Thyroid gland (tissue), 4 donors: ENCODE results near the gene SUSD3. TPM values are rescaled to one million over a fixed set of nuclear protein-coding genes. Genes with fewer than 3 reads are reported as not detected.
A peak's percentile ranks its signal among the peaks of the same experiment; 100 is the strongest.

Experiments used
- DNase-seq, 2 donors: peaks; one replicate each; pipeline ENCODE4 v3.0.0-alpha.2; 2019
- H3K27ac ChIP-seq, 3 donors: fragments of 200-600 bp; sonication (generic); 1 replicate in 2 of 3; 2 replicates in 1 of 3; pipeline ENCODE4 v1.5.1; 2016 to 2019; ENCODE audit warnings: mild to moderate bottlenecking in 1 of 3, moderate library complexity in 1 of 3
- H3K27me3 ChIP-seq: fragments of 200-600 bp; sonication (generic); one replicate; pipeline ENCODE4 v1.5.1; 2019
- H3K36me3 ChIP-seq, 2 donors: fragments of 200-600 bp; sonication (generic); one replicate each; pipeline ENCODE4 v1.5.1; 2016 to 2019
- H3K4me1 ChIP-seq, 2 donors: fragments of 200-600 bp; sonication (generic); one replicate each; pipeline ENCODE4 v1.5.1; 2017 to 2019
- H3K4me3 ChIP-seq, 3 donors: fragments of 200-600 bp; sonication (generic); replicated peaks in 1 of 3; 1 replicate in 2 of 3; 2 replicates in 1 of 3; pipeline ENCODE4 v1.5.1; 2016; ENCODE audit warnings: mild to moderate bottlenecking in 1 of 3
- H3K9me3 ChIP-seq: fragments of 200-600 bp; sonication (generic); one replicate; pipeline ENCODE4 v1.5.1; 2017
- POLR2A ChIP-seq, 2 donors: fragments of 450-650 bp; IDR thresholded peaks; one replicate each; pipeline ENCODE4 v1.6.1; 2017; ENCODE audit warnings: antibody characterized with exemption in 2 of 2, mild to moderate bottlenecking in 2 of 2, moderate library complexity in 1 of 2
- WGBS, 2 donors: methylation state at CpG; one replicate each; pipeline ENCODE4 v1.1.5; 2017; 5-methylcytosine and 5-hydroxymethylcytosine counted together
- intact Hi-C: fragments of 100-400 bp; cut with DNase I; formaldehyde crosslinking; loops from one replicate; pipeline ENCODE4 v1.15.1; 2023
- total RNA-seq, 4 donors: library from RNA; depleted of rRNA; stranded (reverse); fragments of >200 nt; gene quantifications; one replicate each; pipeline ENCODE4 v1.2.3, GENCODE V29; 2016
- TF ChIP-seq, protein P1 (sequence below), 6 experiments: fragments of 200-600 bp in 3 of 6; fragments of 450-650 bp in 3 of 6; sonication (generic) in 3 of 6; IDR thresholded peaks; one replicate each; pipeline ENCODE4 v1.5.1; 2016 to 2019; ENCODE audit warnings: antibody characterized with exemption in 6 of 6, mild to moderate bottlenecking in 2 of 6, inconsistent platforms in 1 of 6, moderate library complexity in 1 of 6

The SUSD3 gene
- total RNA-seq, 4 donors from 2014 or later = 3.6 to 12.6 (median 5.5) TPM

DNA sequence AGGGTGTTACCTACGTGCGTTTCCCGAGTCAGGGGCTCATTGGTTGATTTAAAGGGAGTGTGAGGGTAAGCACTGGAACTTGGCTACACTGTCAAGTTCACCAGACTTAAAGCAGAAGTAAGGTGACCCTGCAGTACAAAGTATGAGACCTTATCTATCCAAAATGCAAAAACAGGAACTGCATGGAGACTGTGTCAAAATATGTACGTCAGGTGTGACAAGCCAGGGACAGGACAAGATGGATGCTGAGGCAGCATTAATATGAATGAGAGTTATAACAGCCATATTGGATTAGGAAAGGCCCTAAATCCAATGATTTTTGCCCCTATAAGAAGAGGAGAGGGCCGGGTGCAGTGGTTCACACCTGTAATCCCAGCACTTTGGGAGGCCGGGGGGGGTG lies 15.4 kb upstream of the SUSD3 start:
- H3K9me3 ChIP-seq = no peaks in the 10 kb centered on the region
- no peak for TF ChIP-seq POLR2A (IDR thresholded peaks at IDR 0.05)
- TF ChIP-seq, protein P1, sequence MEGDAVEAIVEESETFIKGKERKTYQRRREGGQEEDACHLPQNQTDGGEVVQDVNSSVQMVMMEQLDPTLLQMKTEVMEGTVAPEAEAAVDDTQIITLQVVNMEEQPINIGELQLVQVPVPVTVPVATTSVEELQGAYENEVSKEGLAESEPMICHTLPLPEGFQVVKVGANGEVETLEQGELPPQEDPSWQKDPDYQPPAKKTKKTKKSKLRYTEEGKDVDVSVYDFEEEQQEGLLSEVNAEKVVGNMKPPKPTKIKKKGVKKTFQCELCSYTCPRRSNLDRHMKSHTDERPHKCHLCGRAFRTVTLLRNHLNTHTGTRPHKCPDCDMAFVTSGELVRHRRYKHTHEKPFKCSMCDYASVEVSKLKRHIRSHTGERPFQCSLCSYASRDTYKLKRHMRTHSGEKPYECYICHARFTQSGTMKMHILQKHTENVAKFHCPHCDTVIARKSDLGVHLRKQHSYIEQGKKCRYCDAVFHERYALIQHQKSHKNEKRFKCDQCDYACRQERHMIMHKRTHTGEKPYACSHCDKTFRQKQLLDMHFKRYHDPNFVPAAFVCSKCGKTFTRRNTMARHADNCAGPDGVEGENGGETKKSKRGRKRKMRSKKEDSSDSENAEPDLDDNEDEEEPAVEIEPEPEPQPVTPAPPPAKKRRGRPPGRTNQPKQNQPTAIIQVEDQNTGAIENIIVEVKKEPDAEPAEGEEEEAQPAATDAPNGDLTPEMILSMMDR (IDR thresholded peaks at IDR 0.05) = no peak
- no peaks in the 10 kb centered on the region for H3K27me3 ChIP-seq
- H3K27ac ChIP-seq = no peak overlapping the region
- 93 to 95% methylated on average over 6 of the region's 6 CpGs for WGBS, 2 donors
- H3K4me3 ChIP-seq = no peak overlapping the region
- H3K4me1 ChIP-seq = no peaks in the 10 kb centered on the region
- DNase-seq = no peak
- intact Hi-C loops = no loop called here
- no peaks in the 10 kb centered on the region for H3K36me3 ChIP-seq

DNA sequence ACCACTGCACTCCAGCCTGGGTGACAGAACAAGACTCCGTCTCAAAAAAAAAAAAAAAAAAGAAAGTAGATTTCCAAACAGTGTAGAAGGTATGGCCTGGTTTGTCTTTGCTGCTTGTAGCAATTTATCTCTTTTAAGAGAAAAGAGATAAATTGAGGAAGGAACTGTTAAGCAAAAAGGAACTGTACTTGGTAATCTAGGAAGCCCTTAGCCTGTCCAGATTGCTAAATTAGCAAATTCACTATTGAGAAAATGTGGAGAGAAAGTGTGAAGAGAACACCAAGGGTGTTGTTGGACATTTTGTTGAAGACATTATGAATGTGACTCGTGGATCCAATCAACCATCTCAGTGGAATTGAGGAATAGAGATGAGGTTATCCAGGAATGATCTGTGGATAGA lies 13.0 kb upstream of the SUSD3 start:
- Histone ChIP-seq H3K27me3 (no peaks in the 10 kb centered on the region), H3K4me3 (no peak overlapping the region), H3K4me1 (peaks cover 0 to 10% of the 10 kb centered on the region in 2 donors), H3K36me3 (no peaks in the 10 kb centered on the region), H3K27ac (no peak overlapping the region), H3K9me3 (no peaks in the 10 kb centered on the region)
- no peak for TF ChIP-seq POLR2A (IDR thresholded peaks at IDR 0.05)
- TF ChIP-seq, protein P1 (IDR thresholded peaks at IDR 0.05) = no peak
- DNase-seq = no peak
- WGBS, 2 donors = 76 to 79% methylated on average over 2 of the region's 2 CpGs
- intact Hi-C loops = no loop called here

DNA sequence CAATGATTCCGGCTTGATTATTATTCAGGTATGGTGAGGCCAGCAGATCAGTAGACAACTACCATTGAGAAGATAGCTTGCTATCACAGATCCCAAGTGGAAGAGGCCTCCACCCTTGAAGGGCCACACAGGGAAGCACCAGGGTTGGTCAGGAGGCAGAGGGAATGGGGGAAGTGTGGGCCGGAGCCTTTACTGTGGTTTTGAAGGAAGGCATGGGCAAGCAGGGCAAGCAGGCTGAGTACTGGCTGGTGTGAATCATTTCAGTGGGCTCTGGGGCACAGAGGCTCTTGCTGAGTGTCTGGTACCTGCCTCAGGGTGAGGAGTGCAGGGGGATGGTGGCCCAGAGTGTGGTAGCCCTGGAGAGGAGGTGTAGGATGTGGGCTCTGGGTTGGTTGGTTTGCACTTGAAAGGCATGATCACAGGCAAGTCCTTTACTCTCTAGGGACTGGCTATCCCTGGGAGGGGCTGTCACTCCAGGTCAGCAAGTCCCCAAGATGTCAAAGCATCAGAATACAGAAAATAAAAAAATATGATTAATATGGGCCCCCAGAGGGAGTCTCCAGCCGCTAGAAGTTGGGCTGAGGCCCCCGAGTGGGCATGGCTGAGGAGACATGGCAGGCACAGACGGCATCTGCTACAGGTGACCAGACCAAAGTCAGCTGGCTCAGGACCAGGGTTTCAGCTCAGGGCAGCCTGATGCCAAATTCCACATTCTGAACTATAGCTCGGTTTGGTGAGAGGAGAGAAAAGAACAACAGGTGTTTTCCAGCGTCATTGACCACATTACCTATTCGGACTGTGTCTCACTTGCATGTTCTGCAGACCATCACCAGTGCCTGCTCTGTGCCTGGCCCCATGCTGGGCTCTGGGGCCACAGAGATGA lies 9.7 kb upstream of the SUSD3 start:
- WGBS, 2 donors = 47 to 61% methylated on average over 8 of the region's 8 CpGs
- H3K27ac ChIP-seq = peak overlapping the region in 2 of 3 donors; percentile 7 to 75
- no peaks in the 10 kb centered on the region for H3K9me3 ChIP-seq
- peak; percentile 75 to 77 for DNase-seq
- H3K27me3 ChIP-seq = no peaks in the 10 kb centered on the region
- no peak overlapping the region for H3K4me3 ChIP-seq
- H3K36me3 ChIP-seq = no peaks in the 10 kb centered on the region
- peaks cover 18 to 38% of the 10 kb centered on the region in 2 donors for H3K4me1 ChIP-seq
- TF ChIP-seq POLR2A (IDR thresholded peaks at IDR 0.05) = no peak
- TF ChIP-seq, protein P1 (IDR thresholded peaks at IDR 0.05) = no peak
- intact Hi-C loops = no loop called here

DNA sequence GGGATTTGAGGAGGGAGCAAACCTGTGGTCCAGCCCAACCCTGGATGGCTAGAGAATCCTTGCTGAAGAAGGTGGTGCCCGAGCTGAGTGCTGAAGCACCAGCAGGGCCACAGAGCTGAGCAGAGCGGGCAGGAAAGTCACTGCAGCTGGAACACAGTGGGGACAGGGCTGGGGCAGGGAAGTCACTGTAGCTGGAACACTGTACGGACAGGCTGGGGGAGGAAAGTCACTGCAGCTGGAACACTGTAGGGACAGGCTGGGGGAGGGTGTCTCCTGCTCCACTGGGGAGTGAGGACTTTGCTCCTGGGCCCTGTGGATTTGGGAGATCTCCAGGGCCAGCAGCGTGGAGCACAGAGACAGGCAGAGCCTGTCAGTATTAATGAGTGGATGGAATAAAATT lies 9.0 kb upstream of the SUSD3 start:
- H3K27ac ChIP-seq = peak overlapping the region in 2 of 3 donors; percentile 7 to 75
- WGBS, 2 donors = 68 to 83% methylated on average over 4 of the region's 4 CpGs
- no peaks in the 10 kb centered on the region for H3K27me3 ChIP-seq
- no peak for TF ChIP-seq POLR2A (IDR thresholded peaks at IDR 0.05)
- TF ChIP-seq, protein P1 (IDR thresholded peaks at IDR 0.05) = no peak
- no peaks in the 10 kb centered on the region for H3K9me3 ChIP-seq
- intact Hi-C loops = no loop called here
- peaks cover 24 to 45% of the 10 kb centered on the region in 2 donors for H3K4me1 ChIP-seq
- H3K4me3 ChIP-seq = no peak overlapping the region
- no peaks in the 10 kb centered on the region for H3K36me3 ChIP-seq
- peak; percentile 15 to 32 for DNase-seq

DNA sequence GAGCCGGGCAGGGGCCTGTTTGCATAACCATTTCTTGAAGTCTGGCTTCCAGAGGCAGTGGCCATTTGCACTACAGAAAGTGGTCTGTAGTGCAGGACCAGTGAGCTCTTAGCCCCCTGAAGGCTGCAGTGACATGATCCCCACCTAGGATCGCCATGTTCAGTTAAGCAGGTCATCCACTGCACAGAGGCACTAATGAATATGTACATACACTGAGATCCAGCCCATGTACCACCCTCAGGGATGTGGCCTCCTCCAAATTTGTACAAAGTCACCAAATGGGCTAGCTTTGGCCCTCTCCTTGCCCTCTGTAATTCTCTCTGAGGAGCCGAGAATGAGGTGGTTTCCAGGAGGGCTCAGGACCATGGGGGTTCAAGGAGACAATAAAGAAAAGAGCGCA lies 8.3 kb upstream of the SUSD3 start:
- no peak for DNase-seq
- peaks cover 32 to 53% of the 10 kb centered on the region in 2 donors for H3K4me1 ChIP-seq
- no peak overlapping the region for H3K4me3 ChIP-seq
- no peaks in the 10 kb centered on the region for H3K36me3 ChIP-seq
- WGBS, 2 donors = 95 to 96% methylated on average over 4 of the region's 4 CpGs
- TF ChIP-seq POLR2A (IDR thresholded peaks at IDR 0.05) = no peak
- H3K27ac ChIP-seq = no peak overlapping the region
- H3K27me3 ChIP-seq = no peaks in the 10 kb centered on the region
- H3K9me3 ChIP-seq = no peaks in the 10 kb centered on the region
- intact Hi-C loops = no loop called here
